Glomerular endothelial cell (primary cell): ENCODE data around the gene STIP1. TPM values are rescaled to one million over a fixed set of nuclear protein-coding genes. Genes with fewer than 3 reads are reported as not detected.
A peak's percentile ranks its signal among the peaks of the same experiment; 100 is the strongest.

Experiments
- DNase-seq: peaks from one replicate; pipeline ENCODE4 v3.0.0-alpha.2; 2011; ENCODE audit warnings: low read depth, low spot score; ENCODE audit errors: extremely low read depth
- total RNA-seq: library from RNA; depleted of rRNA; stranded (reverse); fragments of >200 nt; gene quantifications from 2 replicates; pipeline ENCODE4 v1.2.3, GENCODE V29; 2015

The STIP1 gene
- 199 and 219 TPM in 2 replicates for total RNA-seq

DNA sequence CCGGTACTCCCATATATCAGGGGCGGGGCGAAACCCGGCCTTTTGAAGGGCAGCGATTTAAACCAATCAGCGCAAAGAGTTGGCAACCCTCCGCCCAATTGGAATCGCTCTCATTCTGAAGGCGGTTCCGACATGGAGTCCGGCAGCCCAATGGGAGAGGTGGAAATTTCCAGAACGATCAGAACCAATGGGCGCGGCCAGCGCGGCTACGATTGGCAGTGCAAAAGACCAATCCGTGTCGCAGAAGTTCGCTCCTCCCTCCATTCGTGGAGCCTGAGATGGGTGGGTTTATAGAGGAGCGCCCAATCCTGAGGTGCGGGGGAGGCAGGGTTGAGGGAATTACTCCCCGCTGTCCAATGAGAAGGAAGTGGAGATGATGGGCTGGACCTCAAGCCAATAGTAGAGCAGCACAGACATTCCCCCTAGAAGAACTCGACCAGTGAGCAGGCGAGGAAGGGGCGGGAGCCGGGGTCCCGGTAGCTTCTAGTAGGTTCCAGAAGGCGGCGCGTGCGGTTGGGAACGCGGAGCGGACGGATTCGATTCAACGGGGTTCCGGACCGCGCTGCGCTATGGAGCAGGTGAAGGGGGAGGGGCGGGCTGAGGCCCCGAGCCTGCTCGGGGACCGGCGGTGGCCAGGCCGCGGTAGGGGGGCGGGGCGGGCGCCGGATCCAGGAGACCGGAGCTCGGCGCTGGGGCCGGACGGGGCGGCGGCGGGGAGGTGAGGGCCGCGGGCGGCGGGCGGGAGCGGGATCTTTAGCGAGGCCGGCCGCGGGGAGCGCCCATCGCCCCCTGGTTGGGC is at the start of gene STIP1:
Gene STIP1, plus strand, starts transcription at position 479 of the 799 bp plus-strand sequence. Its CDS starts 91 bp downstream, at position 570.
- DNase-seq: peak; percentile 100

DNA sequence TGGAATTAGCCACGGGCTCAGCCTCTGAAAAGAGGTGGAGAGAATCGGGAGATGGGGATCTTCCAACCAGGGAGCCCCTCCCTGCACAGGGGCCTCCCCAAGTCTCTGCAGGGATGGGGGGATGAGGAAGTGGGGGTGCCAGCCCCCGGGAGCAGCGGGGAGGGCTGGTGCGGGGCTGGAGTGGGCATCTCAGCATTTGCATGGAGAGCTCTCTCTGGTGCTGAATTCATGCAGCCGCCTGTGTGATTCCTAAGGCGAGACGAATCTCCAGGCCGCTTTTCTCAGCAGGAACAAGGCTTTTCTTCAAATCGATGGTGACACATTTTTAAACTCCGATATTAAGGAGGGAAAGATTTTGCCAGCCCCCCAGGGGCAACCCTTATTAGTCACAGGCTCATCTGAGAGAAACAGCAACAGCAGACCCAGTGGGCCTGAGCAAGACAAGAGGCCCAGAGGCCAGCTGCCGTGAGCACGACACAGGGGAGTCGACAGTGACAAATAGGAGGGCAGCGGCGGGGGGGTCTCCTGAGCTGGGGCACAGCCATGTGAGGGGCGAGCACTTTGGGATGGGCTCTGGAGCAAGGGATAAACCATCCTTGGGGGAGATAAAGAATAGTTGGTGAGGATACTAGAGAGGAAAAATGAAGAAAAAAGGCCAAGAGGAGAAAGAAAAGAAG is 49.1 kb upstream of the STIP1 start:
- DNase-seq: no peak

DNA sequence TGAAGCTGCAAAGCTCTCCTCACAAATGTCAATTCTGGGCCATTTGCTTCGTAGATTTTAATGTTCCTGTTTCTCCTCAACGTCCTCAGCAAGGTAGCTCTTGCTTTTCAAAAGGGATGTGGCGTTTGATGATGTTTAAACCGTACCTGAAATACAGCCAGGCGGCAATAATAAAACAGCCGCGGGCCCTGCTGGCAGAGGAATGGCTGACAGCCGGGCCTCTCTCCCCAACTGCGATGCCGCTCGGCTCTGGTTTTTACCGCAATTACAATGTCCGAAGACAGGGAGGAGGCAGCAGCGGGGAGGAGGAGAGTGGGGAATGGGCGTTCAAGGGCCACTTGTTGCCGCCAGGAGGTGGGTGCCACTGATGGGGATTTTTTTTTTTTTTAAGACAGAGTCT is 47.6 kb upstream of the STIP1 start:
- no peak for DNase-seq

DNA sequence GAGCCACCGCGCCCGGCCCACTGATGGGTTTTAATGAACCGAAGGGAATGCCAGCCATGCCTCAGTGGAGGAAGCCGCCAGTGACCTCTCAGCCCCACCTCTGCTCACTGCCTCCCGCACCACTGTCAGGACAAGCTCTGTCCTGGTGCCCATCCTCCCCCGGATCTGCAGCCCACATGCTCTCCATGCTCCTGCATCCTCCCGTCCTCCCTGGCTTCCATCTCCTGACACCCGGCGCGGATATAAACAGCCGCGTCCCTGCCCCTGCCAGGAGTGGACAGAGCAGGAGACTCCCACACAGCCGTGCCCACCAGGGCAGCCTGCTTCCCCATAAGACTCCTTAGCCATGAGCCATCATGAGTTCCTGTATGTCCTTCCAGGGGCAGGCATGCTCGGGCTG is 46.9 kb upstream of the STIP1 start:
- no peak for DNase-seq

DNA sequence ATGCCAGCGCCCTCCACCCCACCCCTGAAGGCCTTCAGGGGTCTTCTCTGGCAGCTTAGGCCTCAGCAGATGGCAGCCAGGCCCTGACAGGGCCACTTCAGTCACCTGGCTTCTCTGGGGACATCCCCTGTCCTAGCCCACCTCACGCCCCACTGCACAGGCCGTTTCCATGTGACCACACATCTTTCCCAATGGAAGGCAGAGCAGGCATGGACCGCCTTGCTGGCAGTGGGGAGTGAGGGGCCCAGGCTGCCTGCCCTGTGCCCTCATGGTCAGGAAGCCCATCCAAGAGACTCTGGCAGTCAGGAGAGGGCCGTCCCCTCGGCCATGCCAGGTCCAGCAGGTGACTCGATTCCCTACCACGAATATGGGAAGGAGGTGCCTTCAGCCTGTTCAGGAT is 45.9 kb upstream of the STIP1 start:
- no peak for DNase-seq

DNA sequence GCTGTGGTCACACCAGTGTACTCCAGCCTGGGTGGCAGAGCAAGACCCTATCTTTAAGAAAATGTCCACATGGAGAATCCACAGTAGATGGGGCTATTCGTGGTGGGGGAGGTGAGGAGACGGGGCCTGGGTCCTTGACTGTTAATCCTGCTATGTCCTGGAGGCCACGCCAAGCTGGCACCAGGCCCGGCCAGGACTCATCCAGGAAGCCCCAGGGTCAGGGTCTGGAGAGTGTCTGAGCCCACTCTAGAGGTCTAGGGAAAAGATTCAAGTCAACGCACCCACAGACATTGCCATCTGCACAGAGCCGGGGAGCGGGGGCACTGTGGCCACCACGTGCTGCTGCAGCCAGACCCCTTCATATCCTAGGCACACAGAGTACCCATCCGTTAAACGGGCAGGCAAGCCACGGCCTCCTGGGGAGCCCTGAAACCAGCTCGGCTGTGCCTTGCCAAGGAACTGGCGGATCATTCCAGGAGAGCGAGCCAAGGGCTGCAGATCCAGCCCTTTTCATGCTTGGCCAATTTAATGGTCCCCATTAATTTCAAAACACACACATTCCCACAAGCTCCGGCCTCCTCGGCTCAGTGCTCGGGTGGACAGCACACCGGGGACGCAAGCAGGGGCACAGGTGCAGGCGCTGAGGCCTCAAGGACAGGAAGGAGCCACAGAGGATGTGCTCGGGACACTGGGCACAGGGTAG is 44.7 kb upstream of the STIP1 start:
- no peak for DNase-seq

DNA sequence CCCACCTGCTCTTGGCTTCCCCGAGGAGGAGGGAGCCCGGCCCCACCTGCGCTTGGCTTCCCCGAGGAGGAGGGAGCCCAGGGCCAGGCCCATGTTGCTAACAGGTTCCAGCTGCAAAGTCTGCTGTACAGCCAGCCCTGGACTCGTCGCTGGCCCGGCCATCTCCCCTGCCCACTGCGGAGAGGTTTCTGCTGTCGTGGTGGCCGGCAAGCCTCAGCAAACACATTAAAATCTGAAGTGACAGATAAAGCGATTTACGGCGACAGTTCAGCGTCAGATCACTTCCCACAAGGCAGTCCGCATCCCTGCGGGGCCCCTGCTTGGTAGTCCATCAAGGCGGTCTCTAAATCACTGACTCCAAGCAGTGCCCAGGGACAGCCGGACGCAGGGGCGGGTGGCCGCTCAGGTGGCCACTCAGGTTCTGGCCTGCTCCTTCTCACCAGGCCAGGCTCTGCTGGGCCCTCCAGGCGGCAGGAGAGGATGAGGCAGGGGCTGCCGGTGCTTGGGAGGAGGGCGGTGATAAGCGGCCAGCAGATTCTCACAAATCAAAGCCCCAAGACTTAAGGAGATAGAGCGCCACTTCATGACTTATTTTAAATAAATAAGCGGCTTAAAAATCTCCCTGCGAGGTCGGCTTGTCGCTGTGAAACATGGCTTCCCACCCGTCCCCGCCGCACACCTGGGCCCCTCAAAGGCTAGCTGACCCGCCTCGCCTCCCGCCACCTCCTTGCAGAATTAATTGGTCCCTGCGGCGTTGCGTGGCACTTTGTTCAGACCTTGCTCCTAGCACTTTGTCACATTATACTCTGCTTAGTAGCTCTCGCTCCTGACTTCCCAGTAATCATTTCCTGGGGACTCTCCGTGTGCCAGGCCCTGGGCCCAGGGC is 41.1 kb upstream of the STIP1 start:
- no peak for DNase-seq

DNA sequence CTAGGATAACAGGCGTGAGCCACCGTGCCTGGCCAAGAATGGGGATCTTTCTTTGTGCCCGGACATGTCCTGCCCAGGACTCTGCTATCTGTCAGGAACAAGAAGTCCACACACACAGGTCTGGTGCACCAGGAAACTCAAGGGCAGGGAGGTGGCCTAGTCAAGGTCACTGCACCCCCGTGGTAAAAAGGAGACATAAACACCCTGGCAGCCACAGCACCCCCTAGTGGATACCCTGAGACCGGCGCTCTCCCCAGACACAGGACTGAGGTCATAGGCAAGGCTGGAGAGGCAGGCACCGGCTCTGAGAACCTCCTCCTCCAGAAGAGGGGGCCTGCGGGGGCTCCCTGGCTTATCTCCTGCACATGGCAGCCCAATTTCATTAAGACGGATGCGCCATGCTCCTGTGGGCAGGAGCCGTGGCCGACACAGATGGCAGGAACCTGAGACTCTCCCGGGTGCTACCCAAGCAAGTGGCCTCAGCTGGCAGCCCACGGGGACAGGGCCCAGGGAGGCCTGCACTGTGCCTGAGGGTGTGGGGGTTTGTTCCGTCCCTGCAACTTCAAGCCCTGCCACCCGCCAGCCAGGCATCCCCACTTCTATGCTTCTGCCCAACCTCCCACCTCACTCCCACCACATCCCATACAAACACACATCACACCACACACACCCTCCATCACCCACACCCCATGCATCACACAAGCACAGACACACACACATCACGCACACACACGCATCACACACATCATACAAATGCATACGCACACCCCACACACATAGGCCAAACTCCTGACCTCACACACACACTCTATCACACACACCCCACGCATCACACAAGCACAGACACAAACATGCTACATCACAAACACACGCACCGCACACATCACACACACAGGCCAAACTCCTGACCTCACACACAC is 39.7 kb upstream of the STIP1 start:
- no peak for DNase-seq

DNA sequence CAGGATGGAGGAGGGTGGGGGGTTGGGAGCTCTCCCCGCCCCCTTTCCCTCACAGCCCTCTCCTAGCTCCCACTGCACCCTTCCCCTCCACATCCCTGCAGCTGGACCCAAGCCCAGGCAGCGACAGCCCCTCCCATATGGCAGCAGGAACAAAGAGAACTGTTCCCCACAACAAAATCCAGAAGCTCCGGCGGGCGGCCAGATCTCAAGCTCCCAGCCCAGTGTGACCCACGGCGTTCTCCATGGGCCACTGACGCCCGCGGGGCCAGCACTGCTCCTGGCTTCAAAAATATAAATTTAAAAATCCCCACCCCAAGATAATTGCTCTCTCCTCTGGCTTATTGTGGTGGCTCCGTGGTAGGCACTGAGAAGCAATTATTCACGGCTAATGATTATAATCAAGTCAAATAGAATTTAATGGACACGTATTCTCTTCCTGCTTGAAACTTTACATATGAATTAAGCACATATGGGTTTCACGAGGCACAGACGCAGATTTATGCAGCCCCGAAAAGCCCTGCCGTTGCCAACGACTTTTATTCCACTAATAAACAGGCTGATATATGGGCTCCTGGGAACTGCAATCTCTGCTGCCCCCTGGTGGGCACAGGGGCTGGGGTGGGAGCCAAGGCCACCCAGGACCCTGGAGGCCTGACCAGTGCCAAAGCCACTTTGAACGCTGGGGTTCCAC is 37.6 kb upstream of the STIP1 start:
- peak; percentile 31 for DNase-seq

DNA sequence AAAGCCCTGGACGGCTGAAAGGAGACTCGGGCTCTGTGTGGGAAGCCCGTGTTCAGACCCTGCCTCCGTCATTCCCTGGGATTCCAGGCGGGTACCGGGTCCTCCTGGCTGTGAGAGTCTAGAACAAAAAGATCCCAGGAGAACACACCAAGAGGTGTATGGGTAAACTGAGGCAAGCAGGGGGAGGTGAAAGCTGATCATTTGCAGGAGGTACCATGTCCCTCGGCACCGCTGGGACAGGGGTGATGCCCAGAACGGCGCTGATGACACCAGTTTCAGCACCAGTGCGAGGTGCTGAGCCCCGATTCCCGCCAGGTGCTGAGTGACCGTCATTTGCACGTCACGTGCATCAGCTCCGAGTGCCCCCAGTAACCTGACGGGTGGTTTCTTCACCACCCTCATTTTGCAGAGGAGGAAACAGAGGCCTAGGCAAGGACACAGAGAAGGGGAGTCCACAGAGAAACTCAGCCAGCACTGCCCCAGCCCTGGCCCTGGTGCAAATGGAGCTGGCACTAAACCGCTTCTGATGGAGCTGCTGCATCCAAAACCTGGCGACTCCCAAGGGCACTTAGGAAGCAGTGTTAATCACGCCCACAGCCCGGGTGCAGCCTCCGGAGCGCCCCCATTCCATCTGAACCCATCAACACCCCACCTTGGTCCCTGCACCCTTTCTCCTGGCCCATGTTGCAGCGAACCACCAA is 36.9 kb upstream of the STIP1 start:
- DNase-seq: no peak

DNA sequence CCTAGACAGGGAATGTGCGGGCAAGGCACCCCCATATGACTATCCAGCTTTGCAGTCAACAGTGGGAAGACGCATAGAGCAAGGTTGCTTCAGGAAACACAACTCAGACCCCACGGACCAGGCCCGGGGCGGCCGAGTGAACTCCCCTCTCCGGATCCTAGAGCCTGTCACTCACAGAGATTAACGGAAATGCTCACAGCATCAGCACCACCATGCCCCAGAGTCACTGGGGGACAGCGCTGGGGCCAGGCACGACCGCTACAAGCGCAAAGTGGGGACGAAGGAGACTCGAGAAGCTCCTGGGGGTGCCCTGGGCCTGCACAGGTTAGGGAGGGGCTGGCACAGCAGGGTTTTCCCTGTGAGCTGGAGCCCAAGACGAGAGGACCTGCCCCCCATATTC is 35.9 kb upstream of the STIP1 start:
- DNase-seq: no peak

DNA sequence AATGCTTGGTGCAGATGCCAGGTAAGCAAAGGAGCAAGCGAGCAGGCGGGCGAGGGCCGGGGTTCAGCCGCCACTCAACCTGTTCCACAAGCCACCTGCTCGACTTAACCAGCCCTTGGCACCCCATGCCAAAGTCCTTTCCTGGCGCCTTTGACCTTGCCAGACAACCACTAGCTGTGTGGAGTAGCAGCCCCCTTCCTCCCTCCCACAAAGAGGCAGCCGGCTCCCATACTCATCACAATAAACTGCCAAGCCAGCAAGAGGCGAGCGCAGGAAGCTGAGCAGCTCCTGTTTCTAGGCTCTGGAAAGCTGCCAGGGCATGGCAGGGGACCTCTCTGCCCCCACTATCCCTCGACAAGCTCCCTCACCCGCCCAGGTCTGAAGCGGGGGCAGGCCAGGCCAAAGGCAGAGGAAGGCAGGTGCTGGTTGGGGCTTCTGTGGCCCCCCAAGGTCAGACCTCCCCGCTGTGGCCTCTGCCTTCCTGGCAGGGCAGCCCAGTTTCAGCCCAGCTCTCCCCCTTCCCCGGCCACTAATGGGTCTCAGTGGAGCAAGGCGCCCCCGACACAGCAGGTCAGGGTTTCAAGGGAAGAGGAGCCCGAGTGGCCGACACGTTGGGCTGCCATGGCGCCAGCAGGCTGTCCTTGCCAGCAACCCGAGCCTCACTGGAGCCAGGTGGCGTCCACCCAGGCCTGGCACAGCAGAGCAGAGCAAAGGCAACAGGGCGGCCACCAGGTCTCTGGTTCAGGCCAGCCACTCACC is 35.3 kb upstream of the STIP1 start:
- DNase-seq: no peak

DNA sequence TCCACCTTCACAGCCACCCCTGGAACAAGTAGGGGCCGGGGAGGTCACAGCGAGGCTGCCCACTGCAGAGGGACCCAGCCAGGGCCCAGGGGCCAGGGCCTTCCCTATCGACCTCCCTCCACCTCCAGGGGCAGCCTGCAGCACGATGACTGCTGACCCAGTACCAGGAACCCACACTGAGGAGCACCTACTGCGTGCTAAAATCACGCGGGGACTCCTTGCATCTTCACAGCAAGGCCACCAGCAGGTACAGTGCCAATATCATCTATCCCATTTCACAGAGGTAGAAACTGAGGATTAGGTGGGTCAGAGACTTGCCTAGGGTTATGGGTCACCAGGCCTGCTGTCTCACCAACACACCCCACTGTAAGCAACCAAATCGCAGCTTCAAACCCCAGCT is 34.6 kb upstream of the STIP1 start:
- no peak for DNase-seq

DNA sequence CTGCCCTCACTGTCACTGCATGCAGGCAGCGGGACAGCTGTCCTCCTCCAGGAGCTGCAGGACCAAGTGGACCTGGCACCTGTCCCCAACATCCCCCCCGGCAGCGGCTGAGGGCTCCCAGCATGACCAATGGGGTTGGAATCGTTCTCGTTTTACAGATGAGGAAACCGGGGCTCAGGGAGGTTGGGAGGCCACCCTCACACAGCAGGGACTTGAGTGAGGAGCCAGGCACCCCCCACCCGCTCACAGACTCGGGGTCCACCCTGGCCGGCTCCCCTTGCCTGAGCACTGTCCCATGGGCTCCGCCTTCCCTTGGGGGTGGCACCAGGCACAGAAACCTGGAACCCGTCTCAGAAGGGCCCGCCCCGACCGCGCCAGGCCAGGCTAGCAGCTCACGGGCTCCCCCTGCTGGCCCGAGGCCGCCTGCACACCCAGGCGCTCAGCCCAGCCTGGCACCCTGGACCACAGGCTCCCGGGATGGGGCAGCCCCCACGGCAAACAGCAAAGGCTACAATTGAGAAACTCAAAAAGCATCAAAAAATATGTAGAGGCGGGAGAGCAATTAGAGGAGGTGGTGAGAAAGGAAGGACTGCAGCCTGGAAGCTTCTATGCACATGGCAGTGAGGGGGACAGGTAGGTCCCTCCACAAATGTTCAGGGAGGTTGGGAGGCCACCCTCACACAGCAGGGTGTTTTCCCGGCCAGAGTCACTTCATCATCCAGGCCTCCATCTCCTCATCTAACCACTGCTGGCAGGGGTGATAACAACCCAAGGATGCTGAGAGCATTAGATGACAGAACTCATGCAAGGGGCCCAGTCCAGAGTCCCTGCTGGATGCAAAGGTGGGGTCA is 32.9 kb upstream of the STIP1 start:
- no peak for DNase-seq

DNA sequence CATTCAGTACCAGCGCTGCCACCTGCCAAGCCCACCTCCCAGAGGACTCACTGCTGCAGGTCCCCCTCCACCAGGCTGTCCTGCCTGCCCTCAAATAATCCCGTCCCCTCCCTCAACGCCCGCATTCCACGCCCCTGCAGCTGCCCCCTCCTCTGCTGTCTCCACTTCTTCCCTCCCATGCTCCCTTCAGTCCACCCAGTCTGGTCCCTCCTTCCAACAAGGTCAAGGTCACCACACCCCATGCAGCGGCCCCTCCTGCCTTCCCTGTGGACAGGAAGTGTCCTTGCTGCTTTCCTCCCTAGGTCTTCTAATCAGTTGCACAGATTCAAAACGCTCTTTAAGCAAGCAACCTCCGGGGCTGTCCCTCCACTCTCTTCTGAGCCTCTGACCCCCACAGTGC is 32.2 kb upstream of the STIP1 start:
- no peak for DNase-seq

DNA sequence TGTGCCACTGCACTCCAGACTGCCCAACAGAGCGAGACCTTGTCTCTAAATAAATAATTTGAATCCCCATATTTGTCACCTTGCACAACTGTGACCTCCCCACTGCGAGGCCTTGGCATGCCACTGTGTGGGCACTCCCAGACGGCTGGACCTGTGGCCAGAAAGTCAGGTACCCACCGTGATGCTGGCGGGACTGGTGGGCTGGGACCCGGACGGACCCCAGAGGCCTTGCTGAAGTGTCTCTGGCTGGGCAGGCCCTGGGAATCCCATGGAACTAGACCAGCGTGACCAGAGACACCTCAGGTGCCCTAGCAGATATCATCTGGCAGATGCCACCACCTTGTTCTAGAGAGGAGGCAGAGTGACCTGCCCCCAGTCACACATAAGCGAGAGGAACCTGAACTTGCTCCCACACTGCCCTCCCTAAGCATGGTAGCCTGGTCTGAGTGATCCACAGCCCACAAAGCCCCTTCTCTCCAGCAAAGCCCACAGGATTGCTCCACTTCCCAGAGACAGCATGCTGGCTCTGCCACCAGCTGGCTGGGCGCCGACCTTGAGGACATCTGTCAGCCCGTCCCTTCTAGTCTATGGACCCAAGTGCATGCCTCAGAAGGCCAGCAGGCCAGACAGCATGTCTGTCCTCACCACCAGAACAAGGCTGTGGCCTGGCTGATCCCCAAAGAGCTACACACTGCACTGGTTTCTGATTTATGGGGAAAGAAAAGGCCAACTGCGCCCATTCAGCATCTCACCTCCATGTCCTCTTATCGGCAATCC is 29.5 kb upstream of the STIP1 start:
- no peak for DNase-seq
